NCI-H187 treated with DMSO at 0.1 percent for 48 hours (cell line): Measurements from ENCODE around the gene GALNT13.

ENCODE experiments used
- DNase-seq: peaks from one replicate; lab custom pipeline; 2025; lab: John Stamatoyannopoulos, UW

Gene GALNT13

DNA sequence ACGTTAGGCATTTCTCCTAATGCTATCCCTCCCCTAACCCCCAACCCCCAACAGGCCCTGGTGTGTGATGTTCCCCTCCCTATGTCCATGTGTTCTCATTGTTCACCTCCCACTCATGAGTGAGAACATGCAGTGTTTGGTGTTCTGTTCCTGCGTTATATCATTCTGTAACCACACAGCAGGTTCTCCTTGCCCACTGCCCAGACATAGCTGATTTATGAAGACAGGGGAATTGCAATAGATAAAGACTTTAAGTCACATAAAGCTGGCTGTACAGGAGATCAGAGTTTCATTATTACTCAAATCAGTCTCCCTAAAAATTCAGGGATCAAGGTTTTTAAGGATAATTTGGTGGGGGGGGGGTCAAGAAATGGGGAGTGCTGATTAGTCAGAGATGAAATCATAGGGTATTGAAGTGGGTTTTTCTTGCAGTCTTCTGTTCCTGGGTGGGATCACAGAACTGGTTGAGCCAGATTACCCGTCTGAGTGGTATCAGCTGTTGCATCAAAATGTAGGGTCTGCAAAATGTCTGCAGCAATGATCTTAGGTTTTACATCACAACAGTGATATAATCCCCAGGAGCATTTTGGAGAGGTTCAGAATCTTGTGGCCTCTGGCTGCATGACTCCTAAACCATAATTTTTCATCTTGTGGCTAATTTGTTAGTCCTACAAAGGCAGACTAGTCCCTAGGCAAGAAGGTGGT is 434.7 kb downstream of the GALNT13 start:
- DNase-seq = no peak

- DNase-seq = no peak
Measured at GRCh38 chr2:154307007-154307406, 435.3 kb downstream of the GALNT13 start.

DNA sequence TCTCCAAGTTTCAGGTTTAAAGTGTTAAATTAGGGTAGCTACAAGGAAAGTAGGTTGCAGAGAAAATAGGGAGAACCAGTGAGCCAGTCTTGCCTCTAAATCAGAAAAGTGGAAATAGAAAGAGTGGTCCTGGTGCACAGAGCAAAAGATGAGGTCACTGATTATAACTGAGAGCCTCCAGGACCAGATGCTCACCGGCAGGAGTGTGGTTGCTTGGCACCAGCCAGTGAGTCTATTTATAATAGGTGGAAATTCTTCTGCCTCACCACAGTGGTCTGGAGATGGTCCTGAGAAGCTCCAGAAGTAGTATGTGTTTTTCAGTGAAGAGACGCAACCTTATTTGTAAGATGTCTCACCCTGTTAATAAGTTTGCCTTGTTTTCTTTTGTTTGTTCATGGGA is 452.9 kb downstream of the GALNT13 start:
- DNase-seq = no peak

DNA sequence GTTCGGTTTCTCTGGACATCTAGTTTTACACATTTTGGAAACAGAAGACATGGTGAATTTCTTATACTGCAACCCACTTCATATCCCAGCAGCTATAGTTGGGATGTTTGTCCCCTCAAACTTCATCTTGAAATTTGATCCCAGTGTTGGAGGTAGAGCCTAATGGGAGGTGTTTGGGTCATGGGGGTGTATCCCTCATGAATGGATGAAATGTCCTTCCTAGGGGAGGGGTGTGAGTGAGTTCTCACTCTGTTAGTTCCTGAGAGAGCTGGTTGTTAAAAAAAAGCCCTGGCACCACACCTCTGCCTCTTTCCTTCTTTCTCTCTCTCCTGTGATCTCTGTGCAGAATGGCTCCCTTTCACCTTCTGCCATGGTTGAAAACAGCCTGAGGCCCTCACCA is 457.8 kb downstream of the GALNT13 start:
- no peak for DNase-seq

GRCh38 chr2:154331784-154332183 is 460.1 kb downstream of the GALNT13 start:
- no peak for DNase-seq

DNA sequence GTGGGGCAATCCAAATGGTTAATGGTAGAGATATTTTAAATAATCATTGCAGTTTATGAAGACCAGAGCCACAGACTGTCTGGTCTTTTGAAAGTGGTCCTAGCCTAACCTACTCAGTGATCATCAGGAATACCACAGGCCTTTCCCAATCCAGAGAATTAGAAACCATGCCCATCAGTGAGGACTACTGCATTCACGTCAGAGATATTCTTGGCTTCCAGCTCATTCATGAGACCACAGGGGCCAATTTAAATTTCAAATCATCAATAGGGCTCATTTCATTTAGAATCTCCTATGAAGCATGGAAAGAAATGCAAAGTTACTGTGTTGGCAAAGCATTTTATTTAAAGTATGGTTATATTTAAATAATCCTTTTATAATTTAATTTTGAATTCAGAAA is 464.5 kb downstream of the GALNT13 start:
- no peak for DNase-seq

DNA sequence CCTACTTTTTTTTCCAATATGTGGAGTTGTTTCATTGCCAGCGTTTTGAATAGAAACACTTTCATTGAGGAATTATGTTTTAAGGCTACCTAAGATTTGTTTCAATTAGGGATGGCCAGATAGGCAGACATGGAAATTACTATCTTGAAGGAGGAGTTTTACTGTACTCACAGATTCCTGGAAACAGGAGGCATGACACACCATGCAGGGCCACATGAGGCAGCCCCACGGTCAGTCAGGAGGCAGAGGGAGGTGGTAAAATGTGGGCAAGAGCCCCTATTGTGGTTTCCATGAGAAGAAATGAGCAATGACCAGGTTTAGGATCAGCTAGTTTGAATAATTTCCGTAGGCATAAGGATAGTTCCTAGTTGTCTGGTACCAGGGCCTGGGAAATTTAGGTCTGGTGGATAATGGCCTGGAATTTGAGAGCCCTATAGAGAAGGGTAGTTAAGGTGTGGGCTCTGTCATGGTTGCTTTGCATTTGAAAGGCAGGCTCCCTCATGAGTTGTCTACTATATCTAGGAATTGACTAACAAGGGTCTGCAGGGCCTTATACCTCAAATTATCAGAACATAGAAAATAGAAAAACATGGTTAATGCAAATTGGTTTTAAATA is 466.7 kb downstream of the GALNT13 start:
- DNase-seq = no peak

- DNase-seq = no peak
Measured at GRCh38 chr2:154343282-154343681, 471.6 kb downstream of the GALNT13 start.

GRCh38 chr2:154350911-154351310 is 479.2 kb downstream of the GALNT13 start:
- no peak for DNase-seq

- DNase-seq = no peak
Measured at GRCh38 chr2:154361276-154361675, 489.6 kb downstream of the GALNT13 start.

DNA sequence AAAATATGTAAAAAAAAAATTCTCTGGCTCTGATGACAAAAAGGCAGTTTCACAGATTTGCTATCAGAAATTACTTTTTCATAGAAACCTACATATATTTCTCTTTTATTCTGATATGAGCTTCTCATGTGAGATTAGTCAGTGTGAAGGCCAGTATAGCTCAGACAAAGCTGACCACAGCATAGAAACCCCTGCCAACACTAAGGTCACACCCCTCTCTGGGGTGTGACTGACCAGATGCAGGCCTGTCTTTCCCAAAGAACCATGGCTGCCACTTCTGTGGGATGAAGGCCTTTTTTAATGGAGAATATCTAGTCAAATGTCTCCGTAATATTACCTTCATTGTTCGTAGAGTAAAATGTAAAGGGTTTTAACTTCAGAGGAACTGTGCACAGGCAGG is 496.4 kb downstream of the GALNT13 start:
- DNase-seq = no peak

DNA sequence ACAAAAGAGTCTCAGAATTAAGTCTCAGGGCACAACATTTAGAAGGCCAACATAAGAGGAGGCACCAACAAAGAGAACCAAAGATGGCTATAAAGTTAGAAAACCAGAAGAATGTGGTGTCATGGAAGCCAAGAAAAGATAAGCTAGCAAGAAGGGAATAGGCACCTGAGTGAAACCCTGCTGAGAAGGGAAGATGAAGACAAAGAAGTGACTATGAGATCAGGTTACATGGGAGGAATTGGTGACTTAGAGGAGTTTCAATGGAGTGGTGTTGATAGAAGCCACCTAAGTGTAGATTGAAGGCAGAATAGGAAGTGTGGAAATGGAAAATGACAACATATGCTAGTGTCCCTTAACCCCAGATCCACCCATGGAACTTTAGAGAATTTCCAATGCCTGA is 499.2 kb downstream of the GALNT13 start:
- DNase-seq = no peak

DNA sequence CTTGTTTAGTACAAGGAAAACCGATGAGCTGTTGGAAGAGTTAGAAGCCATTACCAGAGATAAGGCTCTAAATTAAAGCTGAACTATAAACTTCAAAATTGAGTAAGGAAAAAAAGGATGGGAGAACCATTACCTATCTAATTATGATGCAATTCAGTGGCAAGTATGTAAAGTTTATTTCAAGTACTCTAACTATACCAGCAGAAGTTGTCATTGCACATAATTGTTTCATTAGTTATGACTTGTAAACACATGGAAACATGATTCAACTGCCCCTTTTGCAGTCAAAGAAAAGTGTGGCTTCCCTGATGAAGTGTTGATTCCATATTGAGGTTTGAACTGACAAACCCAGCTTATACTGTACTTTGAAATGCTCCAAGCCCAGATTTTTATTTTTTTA is 502.7 kb downstream of the GALNT13 start:
- DNase-seq = no peak

DNA sequence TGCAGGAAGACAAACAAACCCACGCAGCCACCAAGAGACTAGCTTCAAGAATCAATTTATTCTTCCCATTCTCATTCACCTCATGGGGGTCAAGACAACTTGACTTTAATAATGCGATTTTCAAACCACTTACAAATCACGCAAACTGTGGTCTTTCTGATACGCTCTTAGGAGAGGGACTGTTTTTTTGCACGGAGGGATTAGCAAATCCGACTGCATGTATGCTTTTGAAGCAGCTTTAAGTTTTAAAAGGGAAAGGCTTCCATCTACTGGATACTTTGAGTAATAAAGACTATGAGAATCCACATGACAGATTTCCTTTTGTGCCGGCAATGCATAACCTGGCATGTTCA is 503.8 kb downstream of the GALNT13 start:
- no peak for DNase-seq

- no peak for DNase-seq
Measured at GRCh38 chr2:154381931-154382794, 510.4 kb downstream of the GALNT13 start.

DNA sequence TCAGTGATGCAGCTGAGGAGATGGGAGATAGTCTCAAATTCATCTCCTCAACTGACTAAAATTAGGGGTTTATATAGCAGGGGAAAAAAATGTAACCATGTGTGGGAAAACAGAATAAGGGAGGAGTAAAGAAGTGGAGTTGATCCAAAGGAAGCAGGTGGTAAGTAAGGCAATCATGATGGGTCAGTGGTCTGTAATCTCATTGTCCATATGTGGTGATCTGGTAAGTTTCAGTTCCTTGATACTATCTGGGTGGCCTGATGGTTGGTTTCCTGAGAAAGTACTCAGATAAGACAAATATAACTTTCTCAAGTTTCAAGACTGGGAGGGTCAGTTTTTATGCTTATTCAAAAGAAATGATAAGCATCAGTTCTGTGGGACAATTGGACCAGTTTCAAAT is 514.5 kb downstream of the GALNT13 start:
- DNase-seq = no peak

GRCh38 chr2:154391051-154391450 is 519.3 kb downstream of the GALNT13 start:
- no peak for DNase-seq

GRCh38 chr2:154392256-154392655 is 520.5 kb downstream of the GALNT13 start:
- DNase-seq = no peak

DNA sequence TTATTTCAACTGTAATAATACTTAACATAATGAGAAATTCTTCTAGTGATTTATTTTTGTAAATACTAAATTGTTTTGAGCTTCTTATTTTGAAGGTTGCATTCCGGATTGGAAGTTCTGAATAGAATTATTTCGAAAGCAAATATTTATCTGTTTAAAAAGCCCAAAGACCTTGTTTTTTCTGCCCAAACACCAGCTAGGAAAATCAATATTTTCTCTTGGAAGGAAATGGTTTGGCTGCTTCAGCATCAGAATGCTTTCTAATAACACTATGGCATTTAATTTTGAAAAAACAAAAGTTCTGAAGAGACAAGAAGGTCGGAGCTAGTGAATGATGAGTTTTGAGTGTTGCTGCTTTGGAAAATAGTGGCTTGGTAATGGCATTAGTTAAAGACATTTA is 522.9 kb downstream of the GALNT13 start:
- DNase-seq = no peak

DNA sequence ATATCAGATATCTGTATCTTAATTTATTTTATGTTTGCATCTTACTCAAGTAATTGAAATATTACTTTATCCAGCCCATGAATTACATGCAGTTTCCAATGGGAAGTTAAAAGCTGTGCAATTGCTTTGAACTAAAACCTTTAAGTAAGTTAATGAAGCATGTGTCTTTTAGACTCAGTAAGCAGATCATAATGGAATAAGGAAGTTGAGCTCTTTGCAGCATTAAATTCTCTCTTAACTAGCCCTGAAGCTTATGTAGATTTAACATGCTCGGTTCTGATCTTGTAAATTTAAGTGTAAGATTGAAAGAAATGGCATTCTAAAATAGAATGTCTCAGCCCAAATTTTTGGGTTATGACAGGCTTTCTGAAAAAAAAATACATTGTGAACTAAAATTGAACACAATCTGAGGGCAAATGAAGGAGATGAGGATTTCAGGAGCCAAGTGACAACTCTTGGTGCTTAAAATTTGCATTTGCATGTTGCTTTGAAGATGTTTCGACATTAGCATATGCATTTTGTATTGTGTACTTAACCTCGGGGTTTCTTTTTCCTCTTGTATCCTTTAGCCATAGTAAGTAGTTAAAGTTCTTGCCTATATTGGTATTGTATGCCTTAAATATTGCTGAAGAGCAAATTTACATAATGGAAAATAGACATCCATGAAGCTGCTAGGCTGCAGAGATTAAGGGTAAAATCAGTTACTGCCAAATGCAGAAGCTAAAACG is 529.0 kb downstream of the GALNT13 start:
- no peak for DNase-seq

DNA sequence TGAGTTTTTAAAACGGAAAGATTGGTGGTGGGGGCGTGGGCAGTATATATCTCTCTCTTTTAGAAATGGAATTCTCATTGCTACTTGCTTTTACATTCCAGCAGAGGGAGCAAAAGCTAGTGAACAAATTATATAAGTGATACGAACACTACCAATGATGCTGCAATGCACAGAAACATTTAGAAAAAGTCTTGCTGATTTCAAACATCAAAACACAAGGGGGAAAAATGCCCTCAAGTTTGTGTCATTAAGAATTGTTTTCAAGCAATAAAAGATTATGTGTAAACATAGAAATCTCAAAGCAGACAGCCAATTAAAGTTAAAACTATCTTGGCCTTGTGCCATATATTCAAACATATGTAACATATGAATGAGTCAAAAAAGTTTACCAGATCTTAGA is 530.5 kb downstream of the GALNT13 start:
- DNase-seq = no peak

DNA sequence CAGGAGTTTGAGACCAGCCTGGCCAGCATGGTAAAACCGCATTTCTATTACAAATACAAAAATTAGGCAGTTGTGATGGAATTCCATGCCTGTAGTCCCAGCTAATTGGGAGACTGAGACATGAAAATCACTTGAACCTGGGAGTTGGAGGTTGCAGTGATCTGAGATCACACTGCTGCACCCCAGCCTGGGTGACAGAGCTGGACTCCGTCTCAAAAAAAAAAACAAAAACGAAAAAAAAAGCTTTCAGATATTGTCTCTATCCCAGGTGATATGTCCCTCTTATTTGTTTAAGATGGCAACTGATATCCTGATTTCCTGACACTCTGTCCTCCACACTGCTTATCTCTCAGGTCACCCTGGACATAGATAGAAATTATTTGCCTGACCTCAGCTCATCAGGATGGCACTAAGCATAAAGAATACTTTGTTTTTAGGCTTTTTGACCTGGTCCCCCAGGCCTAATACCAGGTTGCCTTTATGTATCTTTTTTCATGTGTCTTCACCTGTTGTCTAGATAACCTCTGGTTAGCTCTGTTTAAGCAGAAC is 531.6 kb downstream of the GALNT13 start:
- DNase-seq = no peak
